Lower lobe of right lung (tissue), 2 donors: ENCODE data around the gene NUP50. TPM values are rescaled to one million over a fixed set of nuclear protein-coding genes. Genes with fewer than 3 reads are reported as not detected.

Experiments used
- ATAC-seq, 2 donors: fragments of 200-7000 bp; cut with Tn5 transposase; one replicate each; pipeline ENCODE4 v1.9.1; 2020 to 2022; ENCODE audit warnings: mild to moderate bottlenecking in 2 of 2, moderate library complexity in 2 of 2
- DNase-seq: peaks from one replicate; pipeline ENCODE4 v3.0.0-alpha.2; 2020
- H3K27ac ChIP-seq: fragments of 200-600 bp; one replicate; pipeline ENCODE4 v1.8.0; 2022
- H3K27me3 ChIP-seq: fragments of 200-600 bp; one replicate; pipeline ENCODE4 v1.8.0; 2022; ENCODE audit warnings: low read depth
- H3K36me3 ChIP-seq: fragments of 200-600 bp; one replicate; pipeline ENCODE4 v1.8.0; 2022; ENCODE audit warnings: mild to moderate bottlenecking
- H3K4me1 ChIP-seq: fragments of 200-600 bp; one replicate; pipeline ENCODE4 v1.8.0; 2022
- H3K4me3 ChIP-seq: fragments of 200-600 bp; one replicate; pipeline ENCODE4 v1.8.0; 2022; ENCODE audit warnings: mild to moderate bottlenecking
- H3K9me3 ChIP-seq: fragments of 200-600 bp; one replicate; pipeline ENCODE4 v1.8.0; 2022
- intact Hi-C: fragments of 100-400 bp; cut with DNase I; formaldehyde crosslinking; loops from one replicate; pipeline ENCODE4 v1.11.0; 2022
- total RNA-seq: library from RNA; stranded (reverse); fragmentation: NEBNext Ultra II Directional; extraction: Animal tissue kit (Norgen Biotek cat#: 25700); gene quantifications from one replicate; pipeline ENCODE4 v1.2.1, GENCODE V29; 2021
- TF ChIP-seq, protein P1 (sequence below): fragments of 200-600 bp; IDR thresholded peaks from one replicate; pipeline ENCODE4 v1.8.0; 2022; ENCODE audit warnings: antibody characterized with exemption, mild to moderate bottlenecking
- donor health status: DM: no; HTN: yes; CAD: no; lungs with severe emphysema.

NUP50 gene
- total RNA-seq, 1 donor from 2014 or later = 49.5 TPM

DNA sequence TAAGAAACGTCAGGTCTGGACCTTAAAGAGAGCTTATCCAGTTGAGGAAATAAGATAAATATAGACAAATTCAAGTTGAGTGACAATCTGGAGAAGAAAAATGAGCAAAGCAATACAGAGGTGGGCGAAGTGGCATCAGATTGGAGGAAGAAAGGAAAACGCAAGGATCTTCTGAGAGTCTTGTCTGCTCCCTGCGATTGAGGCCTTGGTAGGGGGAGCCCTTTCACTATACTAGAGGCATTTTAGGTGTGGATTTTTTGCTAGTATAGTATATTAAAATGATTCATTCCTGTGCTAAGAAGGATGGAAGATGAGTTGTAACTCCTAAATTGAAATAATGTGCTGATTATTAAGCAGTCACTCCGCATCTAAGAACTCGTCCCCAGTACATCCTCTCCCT lies 8.1 kb downstream of the NUP50 start:
- intact Hi-C loops = no loop called here
- H3K36me3 ChIP-seq = peaks cover 93% of the 10 kb centered on the region
- no peaks in the 10 kb centered on the region for H3K27me3 ChIP-seq
- H3K4me3 ChIP-seq = no peak overlapping the region
- TF ChIP-seq, protein P1, sequence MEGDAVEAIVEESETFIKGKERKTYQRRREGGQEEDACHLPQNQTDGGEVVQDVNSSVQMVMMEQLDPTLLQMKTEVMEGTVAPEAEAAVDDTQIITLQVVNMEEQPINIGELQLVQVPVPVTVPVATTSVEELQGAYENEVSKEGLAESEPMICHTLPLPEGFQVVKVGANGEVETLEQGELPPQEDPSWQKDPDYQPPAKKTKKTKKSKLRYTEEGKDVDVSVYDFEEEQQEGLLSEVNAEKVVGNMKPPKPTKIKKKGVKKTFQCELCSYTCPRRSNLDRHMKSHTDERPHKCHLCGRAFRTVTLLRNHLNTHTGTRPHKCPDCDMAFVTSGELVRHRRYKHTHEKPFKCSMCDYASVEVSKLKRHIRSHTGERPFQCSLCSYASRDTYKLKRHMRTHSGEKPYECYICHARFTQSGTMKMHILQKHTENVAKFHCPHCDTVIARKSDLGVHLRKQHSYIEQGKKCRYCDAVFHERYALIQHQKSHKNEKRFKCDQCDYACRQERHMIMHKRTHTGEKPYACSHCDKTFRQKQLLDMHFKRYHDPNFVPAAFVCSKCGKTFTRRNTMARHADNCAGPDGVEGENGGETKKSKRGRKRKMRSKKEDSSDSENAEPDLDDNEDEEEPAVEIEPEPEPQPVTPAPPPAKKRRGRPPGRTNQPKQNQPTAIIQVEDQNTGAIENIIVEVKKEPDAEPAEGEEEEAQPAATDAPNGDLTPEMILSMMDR = no peak
- no peak overlapping the region for H3K27ac ChIP-seq
- no peaks in the 10 kb centered on the region for H3K9me3 ChIP-seq
- no peak for ATAC-seq
- H3K4me1 ChIP-seq = peaks cover 6% of the 10 kb centered on the region
- DNase-seq = no peak

DNA sequence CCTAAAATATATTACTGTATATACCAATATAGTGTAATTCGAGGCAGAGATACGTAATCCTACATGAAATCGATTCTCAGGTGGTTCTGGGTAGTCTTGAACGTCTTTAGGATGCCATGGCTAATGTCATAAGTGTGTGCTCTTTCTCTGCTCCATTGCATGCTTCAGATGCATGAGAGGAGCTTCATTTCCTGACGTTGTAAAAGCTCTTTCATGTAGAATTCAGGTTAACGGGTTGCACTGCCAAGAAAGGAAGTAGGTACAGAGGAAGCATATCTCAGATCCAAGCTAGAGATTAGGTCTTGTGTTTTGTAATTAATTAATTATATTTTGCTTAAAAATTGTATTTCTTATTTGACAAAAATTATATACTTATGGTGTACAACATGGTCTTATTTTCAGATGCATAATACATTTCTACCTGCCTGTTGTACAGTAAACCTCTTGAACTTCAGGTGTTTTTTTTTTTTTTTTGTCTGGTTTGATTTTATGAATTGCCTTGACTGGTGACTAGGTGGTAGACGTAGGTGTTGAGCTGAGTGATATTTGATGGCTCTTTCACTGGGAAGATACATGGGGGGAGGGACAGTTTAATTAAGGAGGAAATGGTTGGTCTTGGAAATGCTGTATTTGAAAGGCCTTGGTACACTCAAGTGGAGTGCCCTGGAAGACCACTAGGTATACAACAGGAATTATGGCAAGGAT lies 9.3 kb downstream of the NUP50 start:
- DNase-seq = no peak
- ATAC-seq = no peak
- no peak overlapping the region for H3K4me3 ChIP-seq

DNA sequence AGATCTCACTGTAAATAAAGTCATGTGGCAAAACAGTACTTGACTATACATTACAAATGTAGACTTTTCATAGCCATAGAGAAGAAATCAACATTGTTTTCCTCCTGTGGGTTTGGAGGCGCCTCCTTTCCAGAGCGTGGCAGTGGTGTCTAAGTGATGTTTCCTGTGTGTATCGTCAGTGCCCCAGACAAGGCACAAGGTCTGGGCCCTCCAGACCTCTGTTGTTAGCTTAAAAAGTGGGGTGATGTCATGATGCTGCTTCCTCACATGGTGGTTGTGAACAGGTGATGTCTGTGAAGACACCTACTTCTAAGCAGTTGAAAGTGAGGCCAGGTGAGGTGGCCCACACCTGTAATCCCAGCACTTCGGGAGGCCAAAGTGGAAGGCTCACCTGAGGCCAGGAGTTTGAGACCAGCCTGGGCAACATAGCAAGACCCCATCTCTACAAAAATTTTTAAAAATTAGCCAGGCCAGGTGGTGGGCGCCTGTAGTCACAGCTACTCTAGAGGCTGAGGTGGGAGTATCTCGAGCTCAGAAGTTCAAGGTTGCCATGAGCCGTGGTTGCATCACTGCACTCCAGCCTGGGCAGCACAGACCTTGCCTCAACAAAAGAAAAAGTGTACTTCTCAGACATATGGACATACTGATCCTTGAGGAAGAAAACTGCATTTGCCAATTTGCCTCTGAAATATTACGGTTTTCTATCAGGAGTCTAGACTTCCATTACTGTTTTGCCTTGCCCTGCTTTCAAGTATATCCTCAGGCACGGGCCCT lies 15.7 kb downstream of the NUP50 start:
- no peaks in the 10 kb centered on the region for H3K27me3 ChIP-seq
- TF ChIP-seq, protein P1 = no peak
- H3K27ac ChIP-seq = no peak overlapping the region
- ATAC-seq = no peak
- DNase-seq = no peak
- intact Hi-C loops = no loop called here
- peaks cover 97% of the 10 kb centered on the region for H3K36me3 ChIP-seq
- peaks cover 10% of the 10 kb centered on the region for H3K4me1 ChIP-seq
- H3K9me3 ChIP-seq = no peaks in the 10 kb centered on the region
- H3K4me3 ChIP-seq = no peak overlapping the region

More for the DNA sequence above, 9.3 kb downstream of the NUP50 start:
- Histone ChIP-seq H3K27me3 (no peaks in the 10 kb centered on the region), H3K4me1 (no peaks in the 10 kb centered on the region), H3K9me3 (no peaks in the 10 kb centered on the region), H3K27ac (no peak overlapping the region), H3K36me3 (peaks cover 100% of the 10 kb centered on the region)
- TF ChIP-seq, protein P1 = no peak
- intact Hi-C loops = no loop called here

DNA sequence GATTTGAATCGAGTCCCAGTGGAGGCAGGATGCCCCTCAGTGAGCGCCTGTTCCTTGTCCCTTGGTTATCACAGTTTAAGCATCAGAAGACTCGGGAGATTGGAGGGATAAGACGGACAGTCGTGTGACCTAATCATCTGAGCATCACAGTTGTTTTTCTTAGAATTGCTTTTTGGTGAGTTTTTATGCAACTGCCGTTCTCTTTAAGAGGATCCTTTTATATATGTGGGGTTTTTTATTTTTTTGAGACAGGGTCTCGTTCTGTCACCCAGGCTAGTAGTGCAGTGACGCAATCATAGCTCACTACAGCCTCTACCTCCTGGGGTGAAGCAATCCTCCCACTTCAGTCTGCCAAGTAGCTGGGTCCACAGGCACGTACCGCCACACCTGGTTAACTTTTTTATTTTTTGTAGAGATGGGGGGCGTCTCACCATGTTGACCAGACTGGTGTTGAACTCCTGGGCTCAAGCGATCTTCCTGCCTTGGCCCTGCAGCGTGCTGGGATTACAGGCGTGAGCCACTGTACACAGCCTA lies 16.5 kb downstream of the NUP50 start:
- intact Hi-C loops = no loop called here
- peaks cover 97% of the 10 kb centered on the region for H3K36me3 ChIP-seq

DNA sequence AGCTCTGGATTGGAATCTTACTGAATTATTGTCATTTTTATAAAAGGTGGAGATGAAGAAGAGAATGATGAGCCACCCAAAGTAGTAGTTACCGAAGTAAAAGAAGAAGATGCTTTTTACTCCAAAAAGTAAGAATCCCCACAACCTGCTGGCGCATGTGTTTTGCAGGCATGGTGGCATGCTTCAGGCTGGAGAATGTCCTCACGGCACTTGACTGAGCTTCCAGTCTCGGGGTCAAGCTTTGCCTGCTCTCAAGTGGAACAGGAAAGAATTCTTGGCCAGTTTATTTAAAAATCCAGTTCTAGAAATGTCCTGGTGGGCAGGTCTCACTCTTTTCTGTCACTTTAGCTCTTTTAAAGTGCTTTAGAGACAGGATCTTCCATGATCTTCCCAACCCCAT lies 17.5 kb downstream of the NUP50 start:
- DNase-seq = no peak
- no peak overlapping the region for H3K4me3 ChIP-seq
- intact Hi-C loops = no loop called here
- H3K36me3 ChIP-seq = peaks cover 97% of the 10 kb centered on the region
- TF ChIP-seq, protein P1 = no peak
- no peak for ATAC-seq
- H3K4me1 ChIP-seq = peaks cover 10% of the 10 kb centered on the region
- no peaks in the 10 kb centered on the region for H3K9me3 ChIP-seq
- no peak overlapping the region for H3K27ac ChIP-seq
- no peaks in the 10 kb centered on the region for H3K27me3 ChIP-seq

More for the DNA sequence above, 16.5 kb downstream of the NUP50 start:
- no peak overlapping the region for H3K4me3 ChIP-seq
- TF ChIP-seq, protein P1 = no peak
- DNase-seq (no peak), ATAC-seq (peak; percentile 67 to 72)
- no peaks in the 10 kb centered on the region for H3K9me3 ChIP-seq
- H3K27me3 ChIP-seq = no peaks in the 10 kb centered on the region
- H3K27ac ChIP-seq = no peak overlapping the region
- peaks cover 10% of the 10 kb centered on the region for H3K4me1 ChIP-seq
